ENCODE results near the gene CLK4.

DNA sequence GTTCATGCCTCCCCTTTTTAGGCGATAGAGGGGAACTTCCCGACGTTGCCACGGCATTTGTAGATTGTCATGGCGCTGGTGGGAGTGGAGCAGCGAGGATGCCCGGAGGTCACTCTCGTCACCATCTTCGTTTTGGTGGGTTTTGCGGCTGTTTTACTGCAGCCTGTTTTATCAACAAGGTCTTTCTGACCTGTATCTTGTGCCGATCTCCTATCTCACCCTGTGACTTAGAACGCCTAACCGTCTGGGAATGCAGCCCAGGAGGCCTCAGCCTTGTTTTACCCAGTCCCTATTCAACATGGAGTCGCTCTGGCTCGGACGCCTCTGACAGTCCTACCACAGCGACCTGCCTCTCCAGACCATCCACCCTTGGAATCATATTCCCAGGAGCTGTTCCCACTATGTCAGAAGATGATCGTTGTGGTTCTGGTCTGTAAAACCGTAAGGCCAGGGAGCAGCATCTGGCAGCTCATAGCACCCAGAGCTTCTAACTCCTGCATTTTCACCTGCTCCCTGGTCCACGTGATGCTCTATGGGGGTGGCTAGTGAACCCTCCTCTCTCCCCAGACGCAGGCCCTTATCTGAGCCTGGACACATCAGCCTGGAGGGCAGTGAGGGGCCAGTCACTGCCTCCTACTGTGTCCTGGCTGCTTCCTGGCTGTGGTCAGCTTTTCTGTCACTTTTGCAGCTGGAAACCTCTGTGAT is 35.1 kb upstream of the CLK4 start:
- TF ChIP-seq POLR2AphosphoS5 (IDR thresholded peaks at IDR 0.05) (no peak), EP300 (IDR thresholded peaks at IDR 0.05) (no peak)
- TF ChIP-seq, protein P1, sequence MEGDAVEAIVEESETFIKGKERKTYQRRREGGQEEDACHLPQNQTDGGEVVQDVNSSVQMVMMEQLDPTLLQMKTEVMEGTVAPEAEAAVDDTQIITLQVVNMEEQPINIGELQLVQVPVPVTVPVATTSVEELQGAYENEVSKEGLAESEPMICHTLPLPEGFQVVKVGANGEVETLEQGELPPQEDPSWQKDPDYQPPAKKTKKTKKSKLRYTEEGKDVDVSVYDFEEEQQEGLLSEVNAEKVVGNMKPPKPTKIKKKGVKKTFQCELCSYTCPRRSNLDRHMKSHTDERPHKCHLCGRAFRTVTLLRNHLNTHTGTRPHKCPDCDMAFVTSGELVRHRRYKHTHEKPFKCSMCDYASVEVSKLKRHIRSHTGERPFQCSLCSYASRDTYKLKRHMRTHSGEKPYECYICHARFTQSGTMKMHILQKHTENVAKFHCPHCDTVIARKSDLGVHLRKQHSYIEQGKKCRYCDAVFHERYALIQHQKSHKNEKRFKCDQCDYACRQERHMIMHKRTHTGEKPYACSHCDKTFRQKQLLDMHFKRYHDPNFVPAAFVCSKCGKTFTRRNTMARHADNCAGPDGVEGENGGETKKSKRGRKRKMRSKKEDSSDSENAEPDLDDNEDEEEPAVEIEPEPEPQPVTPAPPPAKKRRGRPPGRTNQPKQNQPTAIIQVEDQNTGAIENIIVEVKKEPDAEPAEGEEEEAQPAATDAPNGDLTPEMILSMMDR (IDR thresholded peaks at IDR 0.05), result no peak

Data from suprapubic skin (tissue), 4 donors.